HG02798 (cell line): Measurements from ENCODE around the gene ANO8.

Experiments used
- ATAC-seq: cut with Tn5 transposase; IDR thresholded peaks from one replicate; pipeline ENCODE4 v1.9.1; 2021; ENCODE audit warnings: mild to moderate bottlenecking; ENCODE audit not compliant: unreplicated experiment, poor library complexity

ANO8 gene

DNA sequence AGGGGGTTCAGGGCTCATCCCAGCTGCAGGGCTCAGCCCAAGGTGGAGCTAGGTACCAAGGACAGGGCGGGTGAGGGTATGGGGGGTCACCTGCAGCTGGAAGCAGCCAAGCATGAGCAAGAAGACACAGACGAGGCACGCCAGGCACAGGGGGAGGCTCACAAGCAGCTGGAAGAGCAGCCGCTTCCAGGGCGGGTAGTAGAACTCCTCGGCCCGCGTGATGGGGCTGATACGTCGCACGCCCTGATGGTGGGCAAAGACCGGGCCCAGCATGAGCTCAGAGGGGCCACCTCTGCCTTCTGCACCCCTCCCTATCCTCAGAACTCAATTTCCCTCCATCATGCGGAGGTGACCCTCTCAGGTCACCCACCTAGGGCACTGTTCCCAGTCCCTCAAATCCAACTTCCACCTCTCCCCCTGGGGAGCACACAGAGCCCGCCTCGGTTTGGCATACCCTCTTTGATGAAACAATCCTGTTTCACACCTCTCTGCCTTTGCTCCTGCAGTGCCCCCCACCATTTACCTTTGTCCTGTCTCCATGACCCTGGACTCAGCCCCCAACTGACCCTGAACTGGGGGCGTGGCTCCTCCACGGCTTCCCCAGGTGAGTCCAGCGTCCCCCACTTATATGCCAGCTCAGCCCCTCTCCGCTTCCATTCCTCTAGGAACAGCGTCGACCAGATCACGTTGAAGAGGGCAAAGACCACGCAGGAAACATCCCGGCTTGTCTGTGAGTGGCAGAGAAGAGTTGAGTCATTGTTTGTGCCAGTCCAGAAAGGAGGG lies 4.2 kb downstream of the ANO8 start:
- ATAC-seq = no peak

- no peak for ATAC-seq
These were observed 5.0 kb downstream of the ANO8 start for GRCh38 chr19:17329366-17330261.

DNA sequence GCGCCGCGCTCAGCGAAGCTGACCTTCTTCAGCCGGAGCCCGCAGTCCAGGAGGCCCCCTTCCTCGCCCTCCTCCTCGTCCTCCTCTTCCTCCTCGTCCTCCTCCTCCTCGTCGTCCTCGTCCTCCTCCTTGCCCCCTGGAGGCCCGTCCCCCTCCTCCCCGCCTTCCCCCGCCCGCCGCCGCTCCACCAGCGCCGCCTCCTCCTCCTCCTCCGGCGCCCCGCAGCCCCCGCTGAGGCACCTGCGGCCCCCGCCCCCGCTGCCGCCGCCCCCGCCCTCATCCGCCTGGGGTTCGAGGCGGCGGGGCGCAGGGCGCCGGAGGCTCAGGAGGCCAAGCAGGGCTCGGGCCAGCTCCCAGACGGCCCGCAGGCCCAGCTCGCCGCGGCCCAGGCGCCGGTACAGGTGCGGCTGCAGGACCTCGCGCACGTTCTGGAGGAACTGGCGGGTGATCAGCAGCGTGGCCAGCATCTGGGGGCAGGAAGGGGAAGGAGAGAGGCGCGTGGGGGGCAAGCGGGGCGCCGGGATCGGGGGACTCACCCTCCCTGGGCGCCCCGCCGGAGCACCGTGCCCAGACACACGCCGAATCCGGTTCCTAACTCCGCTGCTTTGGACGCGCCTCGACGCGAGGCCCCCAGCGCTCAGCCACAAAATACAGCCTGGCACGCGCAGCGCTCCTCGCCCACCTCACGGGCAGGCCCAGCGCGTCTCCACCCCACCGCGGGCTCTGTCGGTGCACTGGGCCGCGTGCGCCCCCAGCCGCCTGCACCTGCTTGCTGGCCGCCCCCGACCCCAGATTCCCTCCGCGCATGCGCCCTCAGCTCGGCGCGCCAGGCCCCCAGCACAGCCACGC lies 5.9 kb downstream of the ANO8 start:
- no peak for ATAC-seq

DNA sequence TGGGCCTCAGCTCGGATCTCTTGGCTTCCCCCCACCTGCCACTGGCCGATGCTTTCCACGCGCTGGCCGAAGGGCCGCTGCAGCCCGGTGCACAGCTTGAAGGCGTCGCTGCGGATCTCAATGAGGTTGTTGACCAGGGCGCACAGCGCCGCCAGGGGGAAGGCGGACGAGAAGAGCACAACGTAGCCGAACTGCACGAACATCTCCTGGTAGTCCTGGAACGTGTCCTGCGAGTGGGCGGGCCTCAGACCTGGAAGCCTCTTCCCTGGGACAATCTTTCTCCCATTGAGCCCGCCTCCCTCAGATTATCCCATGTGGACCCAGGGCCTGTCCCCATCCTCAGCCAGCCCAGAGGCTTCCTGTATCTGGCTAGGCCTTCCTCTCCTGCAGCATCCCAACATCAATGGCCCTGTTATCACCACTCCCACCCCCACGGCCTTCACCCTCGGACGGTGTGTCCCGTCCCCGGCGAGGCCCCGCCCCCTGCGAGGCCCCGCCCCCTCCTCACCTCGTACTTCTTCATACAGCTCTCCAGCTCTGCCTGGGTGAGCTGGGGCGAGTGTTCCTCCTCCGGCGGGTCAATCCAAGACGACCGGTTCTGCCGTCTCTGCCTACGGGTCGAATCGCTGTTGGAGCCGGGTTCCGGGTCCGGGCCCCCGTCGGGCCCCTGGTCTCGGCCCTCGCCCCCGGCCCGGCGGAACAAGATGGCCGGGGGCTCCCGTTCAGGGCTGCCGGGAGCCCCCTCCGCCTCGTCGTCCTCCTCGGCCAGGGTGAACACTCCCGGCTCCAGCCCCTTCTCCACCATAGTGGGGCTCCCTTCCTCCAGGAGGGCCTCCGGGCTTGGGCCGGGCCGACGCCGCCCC lies 6.8 kb downstream of the ANO8 start:
- no peak for ATAC-seq

DNA sequence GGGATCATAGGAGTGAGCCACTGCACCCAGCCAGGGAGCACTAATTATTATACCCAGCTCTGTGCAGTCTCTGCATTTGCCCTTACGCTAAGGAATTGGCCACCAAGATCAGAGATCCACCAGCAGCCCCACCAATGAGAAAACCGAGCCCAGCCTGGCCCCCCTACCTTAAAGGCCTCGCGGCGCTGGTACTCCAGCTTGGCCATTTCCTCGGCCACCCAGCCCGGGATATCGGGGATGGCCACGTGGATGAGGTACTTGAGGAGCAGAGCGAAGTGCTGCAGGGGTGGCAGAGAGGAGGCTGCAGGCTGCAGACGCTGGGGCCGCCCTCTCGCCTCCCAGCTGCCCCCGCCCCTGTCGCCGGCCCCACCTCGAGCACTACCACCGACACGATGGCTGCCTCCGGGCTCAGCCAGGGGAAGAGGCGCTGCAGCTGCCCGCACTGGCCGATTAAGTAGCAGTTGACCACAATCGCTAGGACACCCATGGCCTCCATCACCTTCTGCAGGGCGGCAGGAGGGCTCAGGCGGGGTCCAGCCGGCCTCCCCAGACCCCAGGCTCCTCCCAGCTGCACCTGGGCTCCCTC lies 7.5 kb downstream of the ANO8 start:
- ATAC-seq = no peak

DNA sequence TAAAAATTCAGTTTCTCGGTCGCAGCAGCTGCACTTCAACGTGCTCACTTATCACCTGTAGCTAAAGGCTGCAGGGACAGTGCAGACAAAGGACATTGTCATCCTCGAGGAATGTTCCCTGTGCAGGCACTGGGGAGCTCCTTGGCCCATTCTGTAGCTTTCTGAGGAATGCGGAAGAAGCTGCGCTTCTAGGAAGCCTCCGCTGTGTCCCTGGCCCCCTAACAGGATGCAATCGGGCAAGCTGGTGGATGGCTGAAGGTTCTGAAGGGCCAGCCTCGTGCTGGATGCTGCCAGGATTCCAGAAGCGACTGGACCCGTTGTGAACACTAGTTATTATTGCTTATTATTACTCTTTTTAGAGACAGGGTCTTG lies 8.1 kb downstream of the ANO8 start:
- ATAC-seq = no peak

DNA sequence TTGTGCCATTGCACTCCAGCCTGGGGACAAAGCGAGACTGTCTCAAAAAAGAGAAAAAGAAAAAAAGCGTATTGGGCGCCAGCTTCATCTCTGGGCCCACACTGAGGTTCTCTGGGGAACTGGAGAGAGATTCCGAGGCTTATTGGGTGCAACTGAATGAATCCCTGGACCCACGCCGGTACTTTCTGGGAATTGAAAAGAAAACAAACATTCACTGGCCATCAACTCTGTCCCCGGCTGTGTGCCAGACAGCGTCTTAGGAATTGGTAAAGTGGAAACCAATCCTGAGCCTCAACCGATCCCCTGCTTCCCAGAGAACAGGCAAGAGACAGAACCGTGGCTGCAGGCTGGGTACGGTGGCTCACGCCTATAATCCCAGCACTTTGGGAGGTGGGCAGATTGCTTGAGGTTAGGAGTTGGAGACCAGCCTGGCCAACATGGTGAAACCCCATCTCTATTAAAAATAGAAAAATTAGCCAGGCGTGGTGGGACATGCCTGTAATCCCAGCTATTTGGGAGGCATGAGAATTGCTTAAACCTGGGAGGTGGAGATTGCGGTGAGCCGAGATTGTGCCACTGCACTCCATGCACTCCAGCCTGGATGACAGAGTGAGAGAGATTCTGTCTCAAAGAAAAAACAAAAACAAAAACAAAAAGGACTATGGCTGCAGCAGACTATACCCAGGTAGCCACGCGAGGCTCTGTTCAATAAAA lies 8.6 kb downstream of the ANO8 start:
- no peak for ATAC-seq

- ATAC-seq = no peak
These were observed 9.5 kb downstream of the ANO8 start for GRCh38 chr19:17325133-17325532.

DNA sequence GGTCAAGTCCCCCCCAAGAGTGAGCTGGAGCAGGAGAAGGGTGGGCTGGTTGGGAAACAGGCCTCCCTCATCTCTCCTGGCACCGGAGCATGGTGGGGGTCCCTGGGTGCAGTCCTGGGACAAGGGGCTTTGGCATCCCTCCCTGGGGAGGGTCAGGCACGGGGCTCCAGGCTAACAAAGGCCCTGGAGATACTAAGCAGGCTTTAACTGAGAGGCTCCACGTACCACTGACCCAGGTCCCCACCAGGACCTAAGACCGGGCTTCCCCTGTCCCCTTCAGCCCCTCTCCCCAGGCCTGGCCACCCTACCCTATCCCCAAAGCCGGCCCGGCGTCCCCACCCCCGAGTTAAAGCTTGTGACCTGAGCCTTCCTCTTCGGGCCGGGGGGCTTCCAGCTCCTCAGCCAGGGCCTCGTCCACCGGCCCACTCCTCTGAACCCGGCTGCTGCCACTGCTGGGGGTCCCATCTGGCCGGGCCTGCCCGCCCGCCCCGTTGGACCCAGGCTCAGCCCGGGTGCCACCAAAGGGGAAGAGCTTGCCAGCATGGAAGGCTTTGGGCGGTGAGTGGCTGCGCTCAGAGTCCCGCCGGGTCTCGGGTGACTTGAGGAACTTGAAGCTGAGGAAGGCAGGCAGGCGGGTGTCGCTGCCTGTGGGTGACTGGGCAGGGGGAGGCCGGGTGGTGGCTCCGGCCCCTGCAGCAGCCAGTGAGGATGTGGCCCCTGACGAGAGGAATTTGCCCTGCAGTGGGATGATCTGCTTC lies 10.1 kb downstream of the ANO8 start:
- ATAC-seq = no peak

- ATAC-seq = no peak
These were observed 10.7 kb downstream of the ANO8 start for GRCh38 chr19:17323964-17324332.

DNA sequence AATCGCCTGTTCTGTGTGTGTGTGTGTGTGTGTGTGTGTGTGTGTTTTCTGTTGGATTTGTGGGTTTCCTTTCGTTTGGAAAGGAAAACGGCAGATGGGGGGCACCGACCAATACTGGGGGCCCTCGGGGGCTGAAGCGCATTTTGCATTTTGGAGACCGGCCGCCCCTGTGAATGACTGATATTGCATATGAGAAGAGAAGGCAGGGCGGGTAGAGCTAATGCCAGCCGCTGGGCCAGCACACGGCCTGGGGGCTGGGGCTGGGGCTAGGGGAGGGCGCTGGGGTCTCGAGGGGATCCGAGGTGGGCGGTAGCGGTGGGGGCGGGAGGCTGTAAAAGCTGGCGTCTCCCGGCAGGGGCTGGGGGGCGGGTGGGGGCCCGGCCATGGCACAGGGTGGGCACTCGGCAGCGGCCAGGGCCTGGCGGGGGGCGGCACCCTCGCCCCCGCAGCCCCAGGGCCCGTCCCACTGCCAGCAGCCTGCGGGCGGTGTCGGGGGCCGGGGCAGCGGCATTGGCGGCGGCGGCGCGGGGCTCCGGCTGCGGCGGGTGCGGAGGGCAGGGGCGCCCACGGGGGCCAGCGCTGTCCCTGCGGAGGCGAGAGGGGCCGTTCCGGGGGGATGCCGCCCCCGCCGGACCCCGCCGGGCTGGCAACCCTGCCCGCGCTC lies 11.2 kb downstream of the ANO8 start:
- ATAC-seq = no peak

DNA sequence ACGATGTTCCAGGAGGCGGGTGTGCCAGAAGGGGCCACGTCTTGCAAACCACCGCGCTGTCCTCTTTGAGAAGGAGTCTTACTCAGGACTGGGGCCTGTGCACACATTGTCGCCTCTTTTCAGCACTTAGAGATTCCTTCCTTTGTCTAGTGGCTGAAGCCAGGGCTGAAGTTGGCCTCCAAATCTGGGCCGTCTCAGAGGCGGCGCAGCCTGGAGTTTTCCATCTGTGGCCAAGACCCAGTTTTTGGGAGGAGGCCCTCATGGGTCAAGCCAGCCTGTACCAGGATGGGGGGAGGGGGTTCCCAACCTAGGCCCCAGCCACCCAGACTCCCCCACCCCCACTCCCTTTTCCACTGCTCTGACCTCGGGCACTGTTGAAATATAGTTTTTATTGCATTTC lies 11.8 kb downstream of the ANO8 start:
- ATAC-seq = no peak

GRCh38 chr19:17321655-17322489 lies 12.8 kb downstream of the ANO8 start:
- no peak for ATAC-seq

GRCh38 chr19:17320435-17320834 lies 14.2 kb downstream of the ANO8 start:
- no peak for ATAC-seq

DNA sequence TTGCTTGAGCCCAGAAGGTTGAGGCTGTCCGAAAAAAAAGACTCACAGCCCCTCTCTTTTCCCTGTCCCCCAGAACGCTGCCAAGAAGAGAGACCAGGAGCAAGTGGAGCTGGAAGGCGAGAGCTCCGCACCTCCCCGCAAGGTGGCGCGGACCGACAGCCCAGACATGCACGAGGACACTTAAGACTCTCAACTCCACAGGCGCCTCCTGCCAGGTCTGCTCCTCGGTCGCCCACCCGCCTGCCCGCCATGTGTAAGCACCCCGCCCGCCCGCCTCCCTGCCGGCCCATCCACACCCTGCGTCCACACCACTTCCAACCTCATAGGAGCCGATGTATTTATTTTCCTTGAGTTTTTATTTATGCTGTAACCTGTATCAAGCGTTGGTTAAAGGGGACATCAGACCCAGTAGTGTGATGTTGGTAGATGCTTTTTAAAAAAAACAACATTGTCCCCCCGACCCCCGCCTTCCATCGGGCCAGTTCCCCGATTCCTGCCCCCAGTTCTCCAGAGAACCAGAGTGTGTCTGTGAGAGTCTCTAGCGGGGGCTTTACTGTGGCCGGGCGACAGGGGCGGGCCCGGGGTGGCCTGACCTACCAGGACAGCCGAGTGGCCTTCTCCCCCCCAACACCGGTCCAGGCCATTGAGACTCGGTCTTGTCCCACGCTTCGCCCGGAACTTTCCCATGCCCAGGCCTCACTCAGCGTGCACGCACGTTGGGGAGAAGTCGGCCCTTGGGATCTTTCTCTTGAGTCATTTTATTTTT lies 15.0 kb downstream of the ANO8 start:
- no peak for ATAC-seq

- no peak for ATAC-seq
These were observed 15.7 kb downstream of the ANO8 start for GRCh38 chr19:17318966-17319365.
